ENCODE results near the gene NECTIN2. TPM values are rescaled to one million over a fixed set of nuclear protein-coding genes. Genes with fewer than 3 reads are reported as not detected.

The NECTIN2 gene
- total RNA-seq, 2 experiments from 2014 or later = 1.8 to 1.9 TPM

GRCh38 chr19:44818466-44819031 lies 27.5 kb upstream of the NECTIN2 start:
- Mint-ChIP-seq H3K27ac (no peak overlapping the region), H3K36me3 (ENCODE audit: low read depth) (no peaks in the 10 kb centered on the region), H3K27me3 (peaks cover 16% of the 10 kb centered on the region), H3K4me1 (ENCODE audit: low read depth) (no peaks in the 10 kb centered on the region), H3K9me3 (no peaks in the 10 kb centered on the region), H3K4me3 (no peak overlapping the region)
- no peaks in the 10 kb centered on the region for H3K9me3 ChIP-seq (ENCODE audit: control insufficient read depth in 1 of 2, insufficient read depth in 1 of 2, low read length in 2 of 2)
- H3K27ac ChIP-seq (ENCODE audit: low read depth in 1 of 2, low read length in 2 of 2) = no peak overlapping the region
- no peaks in the 10 kb centered on the region for H3K36me3 ChIP-seq (ENCODE audit: insufficient read depth, low read length)
- ChIA-PET CTCF (no interaction called here), POLR2A (no interaction called here)
- H3K4me3 ChIP-seq (ENCODE audit: low read length) = no peak overlapping the region
- H3K4me1 ChIP-seq (ENCODE audit: insufficient read depth, low read length) = no peaks in the 10 kb centered on the region
- intact Hi-C loops (cut with DNase I, micrococcal nuclease) = no loop called here
- no peak for TF ChIP-seq CTCF (IDR thresholded peaks at IDR 0.05)
- ATAC-seq (ENCODE audit: poor library complexity) (no peak), DNase-seq (no peak)
- no peaks in the 10 kb centered on the region for H3K27me3 ChIP-seq (ENCODE audit: control insufficient read depth in 1 of 2, insufficient read depth in 2 of 2, low read length in 2 of 2)

- H3K4me1 Mint-ChIP-seq (ENCODE audit: low read depth) = no peaks in the 10 kb centered on the region
- intact Hi-C loops (cut with DNase I, micrococcal nuclease) = no loop called here
- TF ChIP-seq CTCF (IDR thresholded peaks at IDR 0.05) = no peak
- no peak overlapping the region for H3K4me3 Mint-ChIP-seq
- Histone ChIP-seq H3K4me1 (ENCODE audit: insufficient read depth, low read length) (no peaks in the 10 kb centered on the region), H3K9me3 (ENCODE audit: control insufficient read depth in 1 of 2, insufficient read depth in 1 of 2, low read length in 2 of 2) (no peaks in the 10 kb centered on the region), H3K27me3 (ENCODE audit: control insufficient read depth in 1 of 2, insufficient read depth in 2 of 2, low read length in 2 of 2) (no peaks in the 10 kb centered on the region), H3K36me3 (ENCODE audit: insufficient read depth, low read length) (no peaks in the 10 kb centered on the region), H3K4me3 (ENCODE audit: low read length) (no peak overlapping the region), H3K27ac (ENCODE audit: low read depth in 1 of 2, low read length in 2 of 2) (no peak overlapping the region)
- H3K36me3 Mint-ChIP-seq (ENCODE audit: low read depth) = no peaks in the 10 kb centered on the region
- DNase-seq (no peak), ATAC-seq (ENCODE audit: poor library complexity) (no peak)
- H3K9me3 Mint-ChIP-seq = no peaks in the 10 kb centered on the region
- no peak overlapping the region for H3K27ac Mint-ChIP-seq
- H3K27me3 Mint-ChIP-seq = peaks cover 9% of the 10 kb centered on the region
- POLR2A ChIA-PET = no interaction called here
- CTCF ChIA-PET = no interaction called here
Observed at GRCh38 chr19:44819246-44819832, 26.8 kb upstream of the NECTIN2 start.

- TF ChIP-seq CTCF (IDR thresholded peaks at IDR 0.05) = no peak
- Histone ChIP-seq H3K36me3 (ENCODE audit: insufficient read depth, low read length) (no peaks in the 10 kb centered on the region), H3K27ac (ENCODE audit: low read depth in 1 of 2, low read length in 2 of 2) (no peak overlapping the region), H3K4me3 (ENCODE audit: low read length) (no peak overlapping the region), H3K9me3 (ENCODE audit: control insufficient read depth in 1 of 2, insufficient read depth in 1 of 2, low read length in 2 of 2) (no peaks in the 10 kb centered on the region), H3K27me3 (ENCODE audit: control insufficient read depth in 1 of 2, insufficient read depth in 2 of 2, low read length in 2 of 2) (no peaks in the 10 kb centered on the region), H3K4me1 (ENCODE audit: insufficient read depth, low read length) (no peaks in the 10 kb centered on the region)
- no peaks in the 10 kb centered on the region for H3K9me3 Mint-ChIP-seq
- no peak for DNase-seq
- H3K27ac Mint-ChIP-seq = no peak overlapping the region
- no peaks in the 10 kb centered on the region for H3K36me3 Mint-ChIP-seq (ENCODE audit: low read depth)
- no peak overlapping the region for H3K4me3 Mint-ChIP-seq
- peaks cover 9% of the 10 kb centered on the region for H3K27me3 Mint-ChIP-seq
- no peaks in the 10 kb centered on the region for H3K4me1 Mint-ChIP-seq (ENCODE audit: low read depth)
- intact Hi-C loops (cut with DNase I, micrococcal nuclease) = no loop called here
- POLR2A ChIA-PET = no interaction called here
- ATAC-seq (ENCODE audit: poor library complexity) = no peak
- CTCF ChIA-PET = no interaction called here
Observed at GRCh38 chr19:44820648-44821609, 25.2 kb upstream of the NECTIN2 start.

Data from CD4-positive, alpha-beta T cell (primary cell).